ENCODE data around the gene RTCA.

- TF ChIP-seq POLR2A (IDR thresholded peaks at IDR 0.05): no peak
- TF ChIP-seq, protein P1, sequence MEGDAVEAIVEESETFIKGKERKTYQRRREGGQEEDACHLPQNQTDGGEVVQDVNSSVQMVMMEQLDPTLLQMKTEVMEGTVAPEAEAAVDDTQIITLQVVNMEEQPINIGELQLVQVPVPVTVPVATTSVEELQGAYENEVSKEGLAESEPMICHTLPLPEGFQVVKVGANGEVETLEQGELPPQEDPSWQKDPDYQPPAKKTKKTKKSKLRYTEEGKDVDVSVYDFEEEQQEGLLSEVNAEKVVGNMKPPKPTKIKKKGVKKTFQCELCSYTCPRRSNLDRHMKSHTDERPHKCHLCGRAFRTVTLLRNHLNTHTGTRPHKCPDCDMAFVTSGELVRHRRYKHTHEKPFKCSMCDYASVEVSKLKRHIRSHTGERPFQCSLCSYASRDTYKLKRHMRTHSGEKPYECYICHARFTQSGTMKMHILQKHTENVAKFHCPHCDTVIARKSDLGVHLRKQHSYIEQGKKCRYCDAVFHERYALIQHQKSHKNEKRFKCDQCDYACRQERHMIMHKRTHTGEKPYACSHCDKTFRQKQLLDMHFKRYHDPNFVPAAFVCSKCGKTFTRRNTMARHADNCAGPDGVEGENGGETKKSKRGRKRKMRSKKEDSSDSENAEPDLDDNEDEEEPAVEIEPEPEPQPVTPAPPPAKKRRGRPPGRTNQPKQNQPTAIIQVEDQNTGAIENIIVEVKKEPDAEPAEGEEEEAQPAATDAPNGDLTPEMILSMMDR (IDR thresholded peaks at IDR 0.05): no peak
Observed at GRCh38 chr1:100249155-100249536, 16.9 kb upstream of the RTCA start.

Data from heart left ventricle (tissue), 13 donors.